Suppressor macrophage treated with lipopolysaccharide for 1 hour (primary cell): ENCODE measurements around the gene DXO.
A peak's percentile ranks its signal among the peaks of the same experiment; 100 is the strongest.
"Not testable (repeated sequence)": the region's sequence is repeated elsewhere in the genome, so short reads cannot be mapped to it uniquely, and the experiment has no call there.

Source experiments
- DNase-seq, 3 donors: peaks; one replicate each; pipeline ENCODE4 v3.0.0-alpha.2; 2020 to 2022

The DXO gene

GRCh38 chr6:31971993-31972708, at the start of gene DXO:
Gene DXO, minus strand, starts transcription at chr6:31972138. Its CDS starts 463 bp downstream, at chr6:31971675.
- DNase-seq, result peak; percentile 97 to 98 (median 98)

GRCh38 chr6:32014547-32014946, 42.6 kb upstream of the DXO start, which contains the start of gene C4B:
Gene C4B, plus strand, starts transcription at chr6:32014795. Its CDS starts 51 bp downstream, at chr6:32014846.
- not testable (repeated sequence) for DNase-seq

GRCh38 chr6:32013738-32014137, 41.8 kb upstream of the DXO start:
- DNase-seq, result not testable (repeated sequence)

GRCh38 chr6:32012941-32013617, 41.1 kb upstream of the DXO start:
- peak in 1 of 3 donors; percentile 16 for DNase-seq

- peak in 1 of 3 donors; percentile 4 for DNase-seq
Observed at GRCh38 chr6:32010856-32011530, 39.1 kb upstream of the DXO start.

GRCh38 chr6:32009537-32009936, 37.6 kb upstream of the DXO start:
- peak in 1 of 3 donors; percentile 1 for DNase-seq

- not testable (repeated sequence) for DNase-seq
Observed at GRCh38 chr6:32008616-32009015, 36.7 kb upstream of the DXO start.

GRCh38 chr6:32008037-32008436, 36.1 kb upstream of the DXO start:
- DNase-seq, result not testable (repeated sequence)

GRCh38 chr6:32007086-32007485, 35.1 kb upstream of the DXO start:
- peak in 1 of 3 donors; percentile 2 for DNase-seq

GRCh38 chr6:32005991-32006529, 34.1 kb upstream of the DXO start:
- DNase-seq, result peak in 1 of 3 donors; percentile 1

GRCh38 chr6:32005538-32005880, 33.6 kb upstream of the DXO start:
- DNase-seq, result peak in 1 of 3 donors; percentile 6

GRCh38 chr6:32004864-32005537, 33.1 kb upstream of the DXO start:
- not testable (repeated sequence) for DNase-seq

- peak in 1 of 3 donors; percentile 14 for DNase-seq
Observed at GRCh38 chr6:32004393-32004792, 32.5 kb upstream of the DXO start.

- not testable (repeated sequence) for DNase-seq
Observed at GRCh38 chr6:32003301-32003700, 31.4 kb upstream of the DXO start.

- not testable (repeated sequence) for DNase-seq
Observed at GRCh38 chr6:32002546-32003268, 30.8 kb upstream of the DXO start.

- DNase-seq, result not testable (repeated sequence)
Observed at GRCh38 chr6:31996385-31996784, 24.4 kb upstream of the DXO start.

GRCh38 chr6:31994421-31994820, 22.5 kb upstream of the DXO start:
- not testable (repeated sequence) for DNase-seq

GRCh38 chr6:31989363-31989762, 17.4 kb upstream of the DXO start:
- not testable (repeated sequence) for DNase-seq

GRCh38 chr6:31981744-31982143, 9.8 kb upstream of the DXO start, which contains the start of gene C4A:
Gene C4A, plus strand, starts transcription at chr6:31982057. Its CDS starts 51 bp downstream, at chr6:31982108.
- not testable (repeated sequence) for DNase-seq

GRCh38 chr6:31980998-31981397, 9.1 kb upstream of the DXO start:
- DNase-seq, result not testable (repeated sequence)

GRCh38 chr6:31980195-31980876, 8.4 kb upstream of the DXO start:
- DNase-seq, result not testable (repeated sequence)
